Fibroblast of skin of back (primary cell): Measurements from ENCODE around the gene LCE1C.

Experiments
- DNase-seq: peaks from one replicate; pipeline ENCODE4 v3.0.0-alpha.2; 2013

Gene LCE1C

GRCh38 chr1:152759453-152760173 is 46.8 kb downstream of the LCE1C start:
- no peak for DNase-seq

- no peak for DNase-seq
Measured at GRCh38 chr1:152758636-152759035, 47.8 kb downstream of the LCE1C start.

GRCh38 chr1:152757747-152758146 is 48.7 kb downstream of the LCE1C start, which contains the start of gene KPRP:
KPRP (plus strand) TSS chr1:152758025; CDS start chr1:152759589, 1,564 bp downstream.
- no peak for DNase-seq

GRCh38 chr1:152756872-152757271 is 49.6 kb downstream of the LCE1C start:
- no peak for DNase-seq
